Astrocyte (in vitro differentiated cells and primary cell): ENCODE measurements around the gene CHMP6. TPM values are rescaled to one million over a fixed set of nuclear protein-coding genes. Genes with fewer than 3 reads are reported as not detected.
A peak's percentile ranks its signal among the peaks of the same experiment; 100 is the strongest.

Source experiments
- DNase-seq: peaks from one replicate; pipeline ENCODE4 v3.0.0-alpha.2; 2010; ENCODE audit warnings: low read depth
- FAIRE-seq: peaks from 2 replicates; lab custom pipeline; 2011; peaks lifted over from hg19 to GRCh38; lab: Jason Lieb, UNC
- H2AFZ ChIP-seq: 2 replicates; pipeline ENCODE4 v1.6.0; 2012; ENCODE audit warnings: low read depth, low read length, inconsistent platforms
- H3K27ac ChIP-seq: 2 replicates; pipeline ENCODE4 v1.5.1; 2011; ENCODE audit warnings: low read depth, low read length, inconsistent platforms
- H3K27me3 ChIP-seq: 2 replicates; pipeline ENCODE4 v1.6.0; 2011; ENCODE audit warnings: low read length, inconsistent platforms; ENCODE audit not compliant: insufficient read depth
- H3K36me3 ChIP-seq: 2 replicates; pipeline ENCODE4 v1.5.1; 2011; ENCODE audit warnings: low read length, inconsistent platforms; ENCODE audit not compliant: insufficient read depth
- H3K4me1 ChIP-seq: 2 replicates; pipeline ENCODE4 v1.5.1; 2011; ENCODE audit warnings: low read length, inconsistent platforms; ENCODE audit not compliant: insufficient read depth
- H3K4me2 ChIP-seq: 2 replicates; pipeline ENCODE4 v1.6.0; 2012; ENCODE audit warnings: low read length, inconsistent platforms
- H3K4me3 ChIP-seq: 2 replicates; pipeline ENCODE4 v1.5.1; 2011; ENCODE audit warnings: low read depth, mild to moderate bottlenecking, low read length, inconsistent platforms; ENCODE audit not compliant: insufficient read depth
- H3K79me2 ChIP-seq: 2 replicates; pipeline ENCODE4 v1.6.0; 2012; ENCODE audit warnings: mild to moderate bottlenecking, low read length, inconsistent platforms; ENCODE audit not compliant: insufficient read depth
- H3K9ac ChIP-seq: 2 replicates; pipeline ENCODE4 v1.6.0; 2012; ENCODE audit warnings: mild to moderate bottlenecking, low read length, inconsistent platforms
- H3K9me3 ChIP-seq: 2 replicates; pipeline ENCODE4 v1.5.1; 2012; ENCODE audit warnings: low read depth, mild to moderate bottlenecking, low read length, inconsistent platforms; ENCODE audit not compliant: insufficient read depth
- H4K20me1 ChIP-seq: 2 replicates; pipeline ENCODE4 v1.6.0; 2012; ENCODE audit warnings: low read length, inconsistent platforms; ENCODE audit not compliant: insufficient read depth
- H3K27ac Mint-ChIP-seq: one replicate; pipeline ENCODE4 v1.8.0; 2021; ENCODE audit warnings: mild to moderate bottlenecking, mixed read lengths; ENCODE audit not compliant: unreplicated experiment
- H3K27me3 Mint-ChIP-seq: one replicate; pipeline ENCODE4 v1.8.0; 2021; ENCODE audit warnings: low read depth, mixed read lengths; ENCODE audit not compliant: unreplicated experiment
- H3K36me3 Mint-ChIP-seq: one replicate; pipeline ENCODE4 v1.8.0; 2021; ENCODE audit warnings: low read depth, mixed read lengths; ENCODE audit not compliant: unreplicated experiment
- H3K4me1 Mint-ChIP-seq: one replicate; pipeline ENCODE4 v1.8.0; 2021; ENCODE audit warnings: low read depth, mixed read lengths; ENCODE audit not compliant: unreplicated experiment
- H3K4me3 Mint-ChIP-seq: one replicate; pipeline ENCODE4 v1.8.0; 2021; ENCODE audit warnings: mild to moderate bottlenecking, moderate library complexity, mixed read lengths; ENCODE audit not compliant: unreplicated experiment
- H3K9me3 Mint-ChIP-seq: one replicate; pipeline ENCODE4 v1.8.0; 2021; ENCODE audit warnings: mild to moderate bottlenecking, mixed read lengths; ENCODE audit not compliant: unreplicated experiment
- CTCF ChIP-seq: IDR thresholded peaks from 2 replicates; pipeline ENCODE4 v1.5.1; 2011; ENCODE audit warnings: low read depth, mild to moderate bottlenecking, inconsistent platforms, low read length, moderate library complexity; ENCODE audit not compliant: insufficient read depth
- EZH2 ChIP-seq: IDR thresholded peaks from 2 replicates; pipeline ENCODE4 v1.6.1; 2012; ENCODE audit warnings: mild to moderate bottlenecking, low read length, inconsistent platforms; ENCODE audit not compliant: insufficient read depth
- total RNA-seq: library from RNA; stranded (reverse); gene quantifications from 2 replicates; pipeline ENCODE4 v1.2.1, GENCODE V29; 2021

The CHMP6 gene
- total RNA-seq, 1 donor from 2014 or later = 19.0 TPM

- H3K27ac Mint-ChIP-seq = no peak overlapping the region
- H3K27me3 Mint-ChIP-seq = peaks cover 23% of the 10 kb centered on the region
- Histone ChIP-seq H3K79me2 (no peaks in the 10 kb centered on the region), H3K9me3 (peaks cover 4% of the 10 kb centered on the region), H3K27ac (no peak overlapping the region), H3K4me1 (no peaks in the 10 kb centered on the region), H3K4me2 (peak overlapping the region; percentile 12), H2AFZ (no peak overlapping the region), H3K36me3 (no peaks in the 10 kb centered on the region), H3K9ac (no peak overlapping the region), H4K20me1 (no peaks in the 10 kb centered on the region), H3K4me3 (no peak overlapping the region), H3K27me3 (peaks cover 18% of the 10 kb centered on the region)
- TF ChIP-seq CTCF (no peak), EZH2 (no peak)
- H3K4me3 Mint-ChIP-seq = peak overlapping the region; percentile 2
- no peaks in the 10 kb centered on the region for H3K36me3 Mint-ChIP-seq
- no peaks in the 10 kb centered on the region for H3K4me1 Mint-ChIP-seq
- peaks cover 3% of the 10 kb centered on the region for H3K9me3 Mint-ChIP-seq
- no peak for FAIRE-seq
- no peak for DNase-seq
These were observed 34.8 kb downstream of the CHMP6 start for GRCh38 chr17:81026266-81027036.

GRCh38 chr17:81027038-81027437, 35.4 kb downstream of the CHMP6 start:
- FAIRE-seq = no peak
- no peaks in the 10 kb centered on the region for H3K4me1 Mint-ChIP-seq
- Histone ChIP-seq H3K27ac (no peak overlapping the region), H3K27me3 (peaks cover 18% of the 10 kb centered on the region), H2AFZ (no peak overlapping the region), H3K4me2 (no peak overlapping the region), H3K9ac (no peak overlapping the region), H3K4me3 (no peak overlapping the region), H4K20me1 (no peaks in the 10 kb centered on the region), H3K9me3 (peaks cover 4% of the 10 kb centered on the region), H3K79me2 (no peaks in the 10 kb centered on the region), H3K36me3 (no peaks in the 10 kb centered on the region), H3K4me1 (no peaks in the 10 kb centered on the region)
- peaks cover 24% of the 10 kb centered on the region for H3K27me3 Mint-ChIP-seq
- H3K36me3 Mint-ChIP-seq = peaks cover under 1% of the 10 kb centered on the region
- H3K9me3 Mint-ChIP-seq = peaks cover 3% of the 10 kb centered on the region
- H3K27ac Mint-ChIP-seq = no peak overlapping the region
- TF ChIP-seq EZH2 (no peak), CTCF (no peak)
- H3K4me3 Mint-ChIP-seq = peak overlapping the region; percentile 2
- no peak for DNase-seq
